RWPE1 (cell line): ENCODE results near the gene RPL38.

ENCODE experiments used
- CTCF ChIA-PET: fragments of 350-600 bp; sonication (Branson Sonifier 250); formaldehyde crosslinking; extraction: SDS; loops from one replicate; lab custom pipeline; 2021; lab: Yijun Ruan, JAX
- POLR2A ChIA-PET: fragments of 400-600 bp; formaldehyde crosslinking; extraction: SDS; loops from one replicate; lab custom pipeline; 2020; ENCODE audit warnings: antibody characterized with exemption; ENCODE audit not compliant: low non-redundant PET; lab: Yijun Ruan, JAX
- DNase-seq: peaks from one replicate; pipeline ENCODE4 v3.0.0; 2012; ENCODE audit warnings: low spot score
- H3K27ac ChIP-seq: fragments of 450-650 bp; 2 replicates; pipeline ENCODE4 v1.5.1; 2017
- CTCF ChIP-seq: fragments of 450-650 bp; conservative IDR thresholded peaks from 2 replicates; pipeline ENCODE4 v1.5.1; 2017; ENCODE audit warnings: low read depth, mild to moderate bottlenecking

Gene RPL38

GRCh38 chr17:74160656-74161502, 42.6 kb upstream of the RPL38 start:
- H3K27ac ChIP-seq = no peak overlapping the region
- no peak for TF ChIP-seq CTCF
- CTCF ChIA-PET = no interaction called here
- DNase-seq = no peak
- POLR2A ChIA-PET = no interaction called here

- H3K27ac ChIP-seq = no peak overlapping the region
- ChIA-PET POLR2A (no interaction called here), CTCF (interaction anchor here (0.6 kb wide), 1 partner anchor 39 kb away, joined by 7 read pairs; no protein-coding TSS in a partner anchor)
- no peak for DNase-seq
- TF ChIP-seq CTCF = no peak
These were observed 42.0 kb upstream of the RPL38 start for GRCh38 chr17:74161503-74161875.

- no peak for TF ChIP-seq CTCF
- POLR2A ChIA-PET = no interaction called here
- CTCF ChIA-PET = no interaction called here
- DNase-seq = no peak
- H3K27ac ChIP-seq = no peak overlapping the region
These were observed 40.1 kb upstream of the RPL38 start for GRCh38 chr17:74163271-74163821.

- TF ChIP-seq CTCF = no peak
- DNase-seq = no peak
- CTCF ChIA-PET = no interaction called here
- no peak overlapping the region for H3K27ac ChIP-seq
- POLR2A ChIA-PET = no interaction called here
These were observed 39.6 kb upstream of the RPL38 start for GRCh38 chr17:74163836-74164235.

- no peak for TF ChIP-seq CTCF
- DNase-seq = no peak
- ChIA-PET POLR2A (no interaction called here), CTCF (no interaction called here)
- H3K27ac ChIP-seq = no peak overlapping the region
These were observed 38.9 kb upstream of the RPL38 start for GRCh38 chr17:74164446-74165045.

GRCh38 chr17:74165797-74166365, 37.6 kb upstream of the RPL38 start:
- ChIA-PET CTCF (no interaction called here), POLR2A (no interaction called here)
- H3K27ac ChIP-seq = no peak overlapping the region
- no peak for TF ChIP-seq CTCF
- no peak for DNase-seq
